Activated CD4-positive, alpha-beta memory T cell treated with anti-CD3 and anti-CD28 coated beads for 36 hours (primary cell): Measurements from ENCODE around the gene CACNG5. TPM values are rescaled to one million over a fixed set of nuclear protein-coding genes. Genes with fewer than 3 reads are reported as not detected.

Source experiments
- CTCF ChIA-PET: fragments of 350-600 bp; sonication (Branson Sonifier 250); formaldehyde crosslinking; loops from one replicate; lab custom pipeline; 2021; ENCODE audit warnings: antibody characterized with exemption, inconsistent platforms; lab: Charles Lee
- POLR2A ChIA-PET: fragments of 350-600 bp; sonication (Branson Sonifier 250); formaldehyde crosslinking; loops from one replicate; lab custom pipeline; 2021; ENCODE audit warnings: antibody characterized with exemption; lab: Charles Lee
- DNase-seq: peaks from one replicate; pipeline ENCODE4 v3.0.0-alpha.2; 2020
- H3K27ac Mint-ChIP-seq: one replicate; pipeline ENCODE4 v1.8.0; 2021; ENCODE audit warnings: mixed read lengths
- H3K27me3 Mint-ChIP-seq: one replicate; pipeline ENCODE4 v1.8.0; 2021; ENCODE audit warnings: mixed read lengths
- H3K36me3 Mint-ChIP-seq: one replicate; pipeline ENCODE4 v1.8.0; 2021; ENCODE audit warnings: mixed read lengths
- H3K4me1 Mint-ChIP-seq: one replicate; pipeline ENCODE4 v1.8.0; 2021; ENCODE audit warnings: low read depth, mixed read lengths
- H3K4me3 Mint-ChIP-seq: one replicate; pipeline ENCODE4 v1.8.0; 2021; ENCODE audit warnings: mild to moderate bottlenecking, mixed read lengths
- H3K9me3 Mint-ChIP-seq: one replicate; pipeline ENCODE4 v1.8.0; 2021; ENCODE audit warnings: mixed read lengths
- intact Hi-C: fragments of 100-400 bp; cut with micrococcal nuclease; formaldehyde crosslinking; loops from one replicate; pipeline ENCODE4 v1.15.1; 2023
- total RNA-seq, 2 experiments: library from RNA; stranded (reverse); gene quantifications; one replicate each; pipeline ENCODE4 v1.2.3, GENCODE V29; 2021

Gene CACNG5, protein sequence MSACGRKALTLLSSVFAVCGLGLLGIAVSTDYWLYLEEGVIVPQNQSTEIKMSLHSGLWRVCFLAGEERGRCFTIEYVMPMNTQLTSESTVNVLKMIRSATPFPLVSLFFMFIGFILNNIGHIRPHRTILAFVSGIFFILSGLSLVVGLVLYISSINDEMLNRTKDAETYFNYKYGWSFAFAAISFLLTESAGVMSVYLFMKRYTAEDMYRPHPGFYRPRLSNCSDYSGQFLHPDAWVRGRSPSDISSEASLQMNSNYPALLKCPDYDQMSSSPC
- not detected for total RNA-seq

- Mint-ChIP-seq H3K4me3 (no peak within 1 kb of the TSS), H3K27me3 (peaks cover 56% of the 10 kb centered on the region), H3K27ac (no peak within 1 kb of the TSS), H3K36me3 (no peaks in the 10 kb centered on the region), H3K9me3 (no peaks in the 10 kb centered on the region), H3K4me1 (no peaks in the 10 kb centered on the region)
- POLR2A ChIA-PET, result no interaction called here
- CTCF ChIA-PET, result no interaction called here
- DNase-seq, result no peak
- intact Hi-C loops, result no loop called here
Observed at GRCh38 chr17:66834919-66835454, at the start of gene CACNG5. Gene CACNG5 (plus strand): TSS chr17:66835117. CDS start chr17:66877333, 42,216 bp downstream.

GRCh38 chr17:66786107-66786506, 48.8 kb upstream of the CACNG5 start:
- Mint-ChIP-seq H3K4me1 (no peaks in the 10 kb centered on the region), H3K27ac (no peak overlapping the region), H3K27me3 (no peaks in the 10 kb centered on the region), H3K9me3 (no peaks in the 10 kb centered on the region), H3K4me3 (no peak overlapping the region), H3K36me3 (peaks cover 33% of the 10 kb centered on the region)
- ChIA-PET POLR2A (no interaction called here), CTCF (interaction anchor here (0.6 kb wide), 1 partner anchor 283 kb away, joined by 4 read pairs; no protein-coding TSS in a partner anchor)
- intact Hi-C loops, result no loop called here
- DNase-seq, result no peak

DNA sequence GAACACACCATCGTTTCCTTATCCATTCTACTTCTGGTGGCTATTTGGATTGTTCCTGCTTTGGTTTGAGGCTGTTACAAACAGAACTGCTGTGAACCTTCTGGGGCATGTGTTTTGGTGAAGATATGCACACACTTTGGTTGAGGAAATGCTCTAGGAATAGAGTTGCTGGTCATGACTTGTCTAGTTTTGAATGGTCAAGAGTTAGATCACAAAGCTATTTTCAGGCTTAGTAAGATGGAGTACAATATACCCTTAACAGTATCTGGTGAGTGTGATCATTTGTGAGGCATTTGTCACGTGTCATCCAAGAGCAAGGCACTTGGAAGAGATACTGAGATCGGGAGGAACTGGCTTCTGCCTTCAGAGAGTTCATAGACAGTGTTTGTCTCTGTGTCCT, 47.0 kb upstream of the CACNG5 start:
- POLR2A ChIA-PET, result no interaction called here
- CTCF ChIA-PET, result no interaction called here
- no peak overlapping the region for H3K4me3 Mint-ChIP-seq
- no peaks in the 10 kb centered on the region for H3K27me3 Mint-ChIP-seq
- no peak for DNase-seq
- no peaks in the 10 kb centered on the region for H3K9me3 Mint-ChIP-seq
- no peak overlapping the region for H3K27ac Mint-ChIP-seq
- intact Hi-C loops, result no loop called here
- no peaks in the 10 kb centered on the region for H3K4me1 Mint-ChIP-seq
- H3K36me3 Mint-ChIP-seq, result peaks cover 42% of the 10 kb centered on the region

DNA sequence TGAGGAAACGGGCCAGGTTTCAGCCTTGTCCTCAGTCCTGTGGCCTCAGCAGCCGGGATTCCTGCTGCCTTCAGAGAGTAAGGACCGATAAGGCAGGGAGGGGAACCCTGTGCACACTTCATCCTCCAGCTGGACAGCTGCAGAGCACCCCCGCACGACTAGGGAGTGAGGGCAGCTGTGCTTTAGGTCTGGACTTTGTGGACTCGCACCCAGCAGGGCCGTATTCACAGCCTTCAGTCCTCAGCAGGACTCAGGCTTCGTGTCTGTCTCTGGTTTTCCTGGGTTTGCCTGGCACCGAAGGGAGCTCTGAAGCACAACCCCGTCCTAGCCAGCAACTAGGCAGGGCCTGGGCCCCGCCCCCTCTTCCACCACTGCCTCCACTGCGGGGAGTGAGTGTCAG, 45.8 kb upstream of the CACNG5 start:
- ChIA-PET CTCF (no interaction called here), POLR2A (no interaction called here)
- Mint-ChIP-seq H3K9me3 (no peaks in the 10 kb centered on the region), H3K4me1 (no peaks in the 10 kb centered on the region), H3K27me3 (no peaks in the 10 kb centered on the region), H3K4me3 (no peak overlapping the region), H3K27ac (no peak overlapping the region), H3K36me3 (peaks cover 51% of the 10 kb centered on the region)
- intact Hi-C loops, result no loop called here
- no peak for DNase-seq

DNA sequence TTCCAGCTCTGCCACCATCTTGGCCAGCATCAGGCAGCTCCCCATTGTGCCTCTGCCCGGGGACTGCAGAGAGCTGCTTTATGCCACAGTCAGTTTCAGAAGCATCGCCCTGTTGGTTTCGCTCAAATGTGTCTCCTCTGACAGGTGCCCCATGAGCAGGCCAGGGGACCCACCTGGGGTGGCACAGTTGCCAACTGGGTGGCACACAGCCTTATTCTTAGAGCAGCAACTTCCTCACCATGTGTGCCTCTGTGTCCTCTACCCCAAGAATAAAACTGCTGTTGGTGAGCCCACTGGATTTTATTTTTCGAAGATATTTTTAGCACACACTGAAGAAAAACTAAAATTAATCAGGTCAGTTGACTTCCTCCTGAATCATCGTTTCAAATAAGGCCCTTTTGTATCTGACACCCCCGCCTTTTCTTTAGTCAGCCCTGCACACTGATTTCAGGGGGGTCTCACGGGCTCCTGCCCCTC, 44.9 kb upstream of the CACNG5 start:
- Mint-ChIP-seq H3K36me3 (peaks cover 54% of the 10 kb centered on the region), H3K4me3 (no peak overlapping the region), H3K9me3 (no peaks in the 10 kb centered on the region), H3K4me1 (no peaks in the 10 kb centered on the region), H3K27me3 (no peaks in the 10 kb centered on the region), H3K27ac (no peak overlapping the region)
- intact Hi-C loops, result no loop called here
- ChIA-PET CTCF (no interaction called here), POLR2A (no interaction called here)
- no peak for DNase-seq

DNA sequence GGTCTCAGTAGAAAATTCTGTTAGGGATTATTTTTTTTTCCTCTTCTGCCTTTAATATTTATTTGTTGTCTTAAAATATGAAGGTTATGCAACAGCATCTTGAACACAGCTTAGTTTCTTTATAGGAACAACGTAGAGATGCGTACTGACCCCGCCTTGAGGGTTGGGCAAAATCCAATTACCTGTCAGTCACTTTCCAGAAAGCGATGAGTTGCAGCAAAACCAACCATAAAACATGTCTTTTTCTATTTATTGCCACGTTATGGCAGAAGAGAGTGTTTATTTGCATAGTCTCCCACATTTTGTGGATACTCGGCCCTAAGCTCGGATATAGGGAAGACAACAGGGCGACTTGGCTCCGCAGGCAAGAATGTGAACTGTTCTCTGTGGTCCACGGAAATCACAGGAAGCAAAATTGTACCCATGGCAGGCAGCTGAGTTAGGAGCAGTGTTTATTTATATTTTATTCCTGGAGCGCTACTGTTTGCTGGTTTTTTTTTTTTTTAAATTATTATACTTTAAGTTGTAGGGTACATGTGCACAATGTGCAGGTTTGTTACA, 44.3 kb upstream of the CACNG5 start:
- no peak for DNase-seq
- ChIA-PET POLR2A (no interaction called here), CTCF (no interaction called here)
- Mint-ChIP-seq H3K9me3 (no peaks in the 10 kb centered on the region), H3K36me3 (peaks cover 55% of the 10 kb centered on the region), H3K27me3 (no peaks in the 10 kb centered on the region), H3K4me3 (no peak overlapping the region), H3K4me1 (no peaks in the 10 kb centered on the region), H3K27ac (no peak overlapping the region)
- intact Hi-C loops, result no loop called here

DNA sequence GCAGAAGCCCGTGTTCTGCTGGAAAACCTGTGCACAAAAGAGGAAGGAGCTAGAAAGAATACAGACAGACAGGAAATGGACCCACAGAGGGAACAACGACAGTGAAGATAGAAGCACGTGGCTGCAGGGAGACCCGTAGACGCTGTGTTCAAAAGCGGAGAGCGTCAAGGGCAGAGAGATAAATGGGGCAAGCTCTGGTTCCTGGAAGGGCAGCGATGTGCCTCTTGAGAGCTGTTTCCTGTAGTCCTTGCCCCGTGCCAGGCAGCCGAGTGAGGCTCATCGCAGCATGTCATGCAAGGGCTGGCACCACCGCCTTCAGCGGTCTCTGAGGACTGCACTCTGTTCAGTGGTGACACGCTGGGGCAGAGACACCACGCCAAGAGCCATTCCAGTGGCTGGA, 43.6 kb upstream of the CACNG5 start:
- DNase-seq, result no peak
- peaks cover 62% of the 10 kb centered on the region for H3K36me3 Mint-ChIP-seq
- intact Hi-C loops, result no loop called here
- H3K4me1 Mint-ChIP-seq, result no peaks in the 10 kb centered on the region
- H3K9me3 Mint-ChIP-seq, result no peaks in the 10 kb centered on the region
- CTCF ChIA-PET, result no interaction called here
- H3K4me3 Mint-ChIP-seq, result no peak overlapping the region
- H3K27me3 Mint-ChIP-seq, result no peaks in the 10 kb centered on the region
- no peak overlapping the region for H3K27ac Mint-ChIP-seq
- POLR2A ChIA-PET, result no interaction called here

GRCh38 chr17:66793814-66794213, 41.1 kb upstream of the CACNG5 start:
- CTCF ChIA-PET, result interaction anchor here (0.7 kb wide), 1 partner anchor 76 kb away, joined by 3 read pairs; no protein-coding TSS in a partner anchor
- POLR2A ChIA-PET, result no interaction called here
- no peak overlapping the region for H3K4me3 Mint-ChIP-seq
- no peaks in the 10 kb centered on the region for H3K27me3 Mint-ChIP-seq
- H3K27ac Mint-ChIP-seq, result no peak overlapping the region
- no peak for DNase-seq
- no peaks in the 10 kb centered on the region for H3K9me3 Mint-ChIP-seq
- no peaks in the 10 kb centered on the region for H3K4me1 Mint-ChIP-seq
- H3K36me3 Mint-ChIP-seq, result peaks cover 59% of the 10 kb centered on the region
- intact Hi-C loops, result no loop called here

DNA sequence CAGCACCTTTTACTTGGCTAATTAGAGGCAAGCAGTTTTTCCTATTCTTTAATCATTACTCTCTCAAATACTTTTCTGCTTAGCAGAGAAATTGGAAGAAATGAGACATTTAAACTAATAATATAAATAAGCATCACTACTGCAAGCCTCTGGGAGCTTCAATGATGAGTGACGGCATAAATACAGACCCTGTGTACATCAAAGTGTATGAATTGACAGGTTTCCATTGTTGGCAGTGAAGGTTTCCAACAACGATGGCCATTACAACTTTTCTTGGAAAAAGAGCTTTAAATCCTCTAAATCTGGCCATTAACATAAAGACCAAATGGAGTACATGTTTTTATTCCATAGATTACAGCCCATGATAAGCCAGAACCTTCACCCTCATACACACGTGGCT, 39.4 kb upstream of the CACNG5 start:
- DNase-seq, result no peak
- Mint-ChIP-seq H3K27me3 (no peaks in the 10 kb centered on the region), H3K36me3 (peaks cover 58% of the 10 kb centered on the region), H3K4me3 (no peak overlapping the region), H3K9me3 (no peaks in the 10 kb centered on the region), H3K4me1 (no peaks in the 10 kb centered on the region), H3K27ac (no peak overlapping the region)
- POLR2A ChIA-PET, result no interaction called here
- intact Hi-C loops, result no loop called here
- CTCF ChIA-PET, result no interaction called here

- Mint-ChIP-seq H3K4me3 (no peak overlapping the region), H3K27me3 (no peaks in the 10 kb centered on the region), H3K9me3 (no peaks in the 10 kb centered on the region), H3K36me3 (peaks cover 47% of the 10 kb centered on the region), H3K27ac (no peak overlapping the region), H3K4me1 (no peaks in the 10 kb centered on the region)
- ChIA-PET POLR2A (no interaction called here), CTCF (no interaction called here)
- intact Hi-C loops, result no loop called here
- no peak for DNase-seq
Observed at GRCh38 chr17:66799849-66800537, 34.9 kb upstream of the CACNG5 start.

DNA sequence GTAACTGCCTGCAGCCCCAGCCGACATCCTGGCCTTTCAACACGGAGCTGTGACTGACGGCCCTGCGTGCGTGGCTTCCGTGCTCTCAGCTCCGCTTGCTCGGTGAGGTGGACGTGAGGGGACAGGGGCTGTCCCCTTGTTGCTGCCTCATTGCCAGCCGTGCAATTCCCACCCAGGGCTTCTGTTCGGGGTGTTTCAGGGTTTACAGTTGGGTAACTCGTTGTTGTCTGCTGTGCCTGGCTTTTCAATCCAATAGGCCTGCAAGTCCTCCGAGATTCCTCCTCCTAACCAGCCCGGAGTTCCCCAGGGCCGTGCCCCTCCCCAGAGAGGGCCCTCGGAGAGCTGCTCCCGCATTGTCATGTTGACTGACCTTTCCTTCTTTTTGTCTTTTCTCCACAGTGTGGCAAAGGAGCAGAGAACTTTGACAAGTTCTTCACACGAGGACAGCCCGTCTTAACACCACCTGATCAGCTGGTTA, 31.4 kb upstream of the CACNG5 start:
- ChIA-PET POLR2A (no interaction called here), CTCF (no interaction called here)
- Mint-ChIP-seq H3K4me1 (peaks cover 11% of the 10 kb centered on the region), H3K27me3 (no peaks in the 10 kb centered on the region), H3K9me3 (no peaks in the 10 kb centered on the region), H3K36me3 (peaks cover 28% of the 10 kb centered on the region), H3K27ac (no peak overlapping the region), H3K4me3 (no peak overlapping the region)
- DNase-seq, result no peak
- intact Hi-C loops, result no loop called here

DNA sequence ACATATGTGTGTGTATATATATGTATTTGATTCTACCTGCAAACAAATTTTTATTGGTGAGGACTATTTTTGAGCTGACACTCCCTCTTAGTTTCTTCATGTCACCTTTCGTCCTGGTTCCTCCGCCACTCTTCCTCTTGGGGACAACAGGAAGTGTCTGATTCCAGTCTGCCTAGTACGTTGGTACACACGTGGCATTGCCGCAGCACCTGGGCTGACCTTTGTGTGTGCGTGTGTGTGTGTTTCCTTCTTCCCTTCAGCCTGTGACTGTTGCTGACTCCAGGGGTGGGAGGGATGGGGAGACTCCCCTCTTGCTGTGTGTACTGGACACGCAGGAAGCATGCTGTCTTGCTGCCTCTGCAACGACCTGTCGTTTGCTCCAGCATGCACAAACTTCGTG, 29.4 kb upstream of the CACNG5 start:
- H3K27me3 Mint-ChIP-seq, result no peaks in the 10 kb centered on the region
- POLR2A ChIA-PET, result no interaction called here
- DNase-seq, result no peak
- H3K27ac Mint-ChIP-seq, result no peak overlapping the region
- peaks cover 23% of the 10 kb centered on the region for H3K36me3 Mint-ChIP-seq
- no peaks in the 10 kb centered on the region for H3K9me3 Mint-ChIP-seq
- intact Hi-C loops, result no loop called here
- H3K4me3 Mint-ChIP-seq, result no peak overlapping the region
- H3K4me1 Mint-ChIP-seq, result peaks cover 11% of the 10 kb centered on the region
- CTCF ChIA-PET, result no interaction called here
